ENCODE measurements around the gene SLC38A7.
"Not testable (repeated sequence)": the region's sequence is repeated elsewhere in the genome, so short reads cannot be mapped to it uniquely, and the experiment has no call there.

Gene SLC38A7

DNA sequence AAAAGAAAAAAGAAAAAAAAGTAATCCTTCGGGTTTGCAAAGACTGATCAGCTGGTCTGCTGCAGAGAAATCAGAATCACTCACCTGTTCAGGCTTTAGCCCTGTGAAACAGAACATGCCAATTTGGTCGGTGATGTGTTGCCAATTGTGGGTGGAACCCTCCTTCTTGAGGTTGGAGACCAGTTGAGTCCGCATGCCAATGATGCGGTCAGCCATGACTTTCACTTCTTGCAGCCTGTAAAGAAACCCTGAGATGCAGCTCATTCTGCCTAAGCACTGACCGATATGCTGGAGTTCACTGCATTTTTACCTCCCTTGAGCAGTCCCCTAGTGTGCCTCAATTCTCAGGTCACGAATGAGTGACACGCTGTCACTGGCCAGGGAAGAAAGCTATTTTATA lies 24.8 kb upstream of the SLC38A7 start:
- in situ Hi-C loops (cut with MboI; ENCODE audit: low sequenced_read_pairs, unreplicated experiment) = no loop called here
- DNase-seq (ENCODE audit: low spot score) = no peak
- TF ChIP-seq, protein P1, sequence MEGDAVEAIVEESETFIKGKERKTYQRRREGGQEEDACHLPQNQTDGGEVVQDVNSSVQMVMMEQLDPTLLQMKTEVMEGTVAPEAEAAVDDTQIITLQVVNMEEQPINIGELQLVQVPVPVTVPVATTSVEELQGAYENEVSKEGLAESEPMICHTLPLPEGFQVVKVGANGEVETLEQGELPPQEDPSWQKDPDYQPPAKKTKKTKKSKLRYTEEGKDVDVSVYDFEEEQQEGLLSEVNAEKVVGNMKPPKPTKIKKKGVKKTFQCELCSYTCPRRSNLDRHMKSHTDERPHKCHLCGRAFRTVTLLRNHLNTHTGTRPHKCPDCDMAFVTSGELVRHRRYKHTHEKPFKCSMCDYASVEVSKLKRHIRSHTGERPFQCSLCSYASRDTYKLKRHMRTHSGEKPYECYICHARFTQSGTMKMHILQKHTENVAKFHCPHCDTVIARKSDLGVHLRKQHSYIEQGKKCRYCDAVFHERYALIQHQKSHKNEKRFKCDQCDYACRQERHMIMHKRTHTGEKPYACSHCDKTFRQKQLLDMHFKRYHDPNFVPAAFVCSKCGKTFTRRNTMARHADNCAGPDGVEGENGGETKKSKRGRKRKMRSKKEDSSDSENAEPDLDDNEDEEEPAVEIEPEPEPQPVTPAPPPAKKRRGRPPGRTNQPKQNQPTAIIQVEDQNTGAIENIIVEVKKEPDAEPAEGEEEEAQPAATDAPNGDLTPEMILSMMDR (IDR thresholded peaks at IDR 0.05; ENCODE audit: borderline replicate concordance, control extremely low read depth, extremely low read depth, insufficient read depth, missing control alignments) = no peak

DNA sequence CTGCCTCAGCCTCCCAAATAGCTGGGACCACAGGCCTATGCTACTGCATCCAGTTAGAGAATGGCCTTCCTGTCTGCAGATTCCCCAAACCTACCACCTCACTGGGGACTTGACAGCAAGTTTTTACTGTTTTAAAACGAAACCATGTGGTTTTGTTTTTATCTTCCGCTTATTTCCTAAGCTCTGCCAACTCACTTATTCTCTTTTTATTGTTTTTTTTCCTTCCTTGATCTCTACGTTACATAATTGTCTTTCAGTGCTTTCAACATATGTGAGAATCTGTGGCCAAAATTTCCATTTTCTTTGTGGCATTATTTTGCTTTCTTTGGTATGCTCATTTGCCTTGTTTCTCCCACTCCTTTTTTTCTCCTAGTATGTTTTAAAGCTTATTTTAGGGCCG lies 14.6 kb upstream of the SLC38A7 start:
- TF ChIP-seq, protein P1 (IDR thresholded peaks at IDR 0.05; ENCODE audit: borderline replicate concordance, control extremely low read depth, extremely low read depth, insufficient read depth, missing control alignments) = no peak
- no peak for DNase-seq (ENCODE audit: low spot score)
- in situ Hi-C loops (cut with MboI; ENCODE audit: low sequenced_read_pairs, unreplicated experiment) = no loop called here

DNA sequence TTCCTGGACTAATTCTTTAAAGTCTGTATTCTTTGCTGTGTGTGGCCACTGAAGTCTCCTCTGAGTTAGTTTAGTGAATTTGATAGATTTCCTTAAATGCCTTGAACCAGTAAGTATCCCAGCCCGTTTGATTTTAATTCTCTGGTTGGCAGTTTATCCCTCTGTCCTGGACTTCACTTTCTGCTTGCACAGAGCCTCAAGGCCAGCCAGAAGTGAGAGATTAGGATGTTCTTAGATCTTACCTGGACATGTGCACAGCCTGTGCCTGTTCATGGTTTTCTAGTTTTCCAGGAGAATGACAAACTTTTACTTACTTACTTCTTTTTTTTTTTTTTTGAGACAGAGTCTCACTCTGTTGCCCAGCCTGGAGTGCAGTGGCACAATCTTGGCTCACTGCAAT lies 10.8 kb upstream of the SLC38A7 start:
- in situ Hi-C loops (cut with MboI; ENCODE audit: low sequenced_read_pairs, unreplicated experiment) = no loop called here
- no peak for DNase-seq (ENCODE audit: low spot score)
- TF ChIP-seq, protein P1 (IDR thresholded peaks at IDR 0.05; ENCODE audit: borderline replicate concordance, control extremely low read depth, extremely low read depth, insufficient read depth, missing control alignments) = no peak

DNA sequence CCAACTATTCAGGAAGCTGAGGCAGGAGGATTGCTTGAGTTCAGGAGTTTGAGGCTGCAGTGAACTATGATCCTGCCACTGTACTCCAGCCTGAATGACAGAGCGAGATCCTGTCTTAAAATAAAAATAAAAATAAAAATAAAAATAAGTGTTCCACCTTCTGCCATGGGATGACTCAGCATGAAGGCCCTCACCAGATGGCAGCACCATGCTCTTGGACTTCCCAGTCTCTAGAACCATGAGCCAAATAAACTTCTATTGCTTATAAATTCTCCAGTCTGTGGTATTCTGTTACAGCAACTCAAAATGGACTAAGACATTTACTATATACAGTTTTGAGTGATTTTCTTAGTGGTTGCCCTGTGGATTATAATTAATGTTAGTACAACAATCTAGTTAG lies 7.9 kb upstream of the SLC38A7 start:
- in situ Hi-C loops (cut with MboI; ENCODE audit: low sequenced_read_pairs, unreplicated experiment) = no loop called here
- DNase-seq (ENCODE audit: low spot score) = no peak
- TF ChIP-seq, protein P1 (IDR thresholded peaks at IDR 0.05; ENCODE audit: borderline replicate concordance, control extremely low read depth, extremely low read depth, insufficient read depth, missing control alignments) = no peak

DNA sequence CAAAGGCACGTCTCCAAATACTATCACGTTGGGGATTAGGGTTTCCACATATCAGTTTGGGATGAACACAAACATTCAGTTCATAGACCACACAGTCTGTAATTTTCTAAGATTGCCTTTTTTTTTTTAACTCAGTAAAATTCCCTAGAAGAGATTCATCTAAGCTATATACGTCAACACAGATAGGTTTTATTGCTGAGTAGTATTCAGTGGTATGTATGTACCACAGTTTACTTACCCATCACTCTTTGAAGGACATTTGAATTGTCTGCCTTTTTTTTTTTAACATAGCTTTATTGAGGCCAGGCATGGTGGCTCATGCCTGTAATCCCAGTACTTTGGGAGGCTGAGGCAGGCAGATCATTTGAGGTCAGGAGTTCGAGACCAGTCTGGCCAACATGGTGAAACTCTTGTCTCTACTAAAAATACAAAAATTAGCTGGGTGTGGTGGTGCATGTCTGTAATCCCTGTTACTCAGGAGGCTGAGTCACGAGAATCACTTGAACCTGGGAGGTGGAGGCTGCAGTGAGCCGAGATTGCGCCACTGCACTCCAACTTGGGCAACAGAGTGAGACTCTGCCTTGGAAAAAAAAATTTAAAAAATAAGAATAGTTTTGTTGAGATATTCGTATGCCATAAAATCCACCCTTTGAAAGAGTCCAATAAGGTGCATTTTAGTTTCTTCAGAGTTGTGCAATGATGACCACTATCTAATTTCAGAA lies 2.6 kb upstream of the SLC38A7 start:
- in situ Hi-C loops (cut with MboI; ENCODE audit: low sequenced_read_pairs, unreplicated experiment); DNase-seq (ENCODE audit: low spot score): not testable (repeated sequence)

DNA sequence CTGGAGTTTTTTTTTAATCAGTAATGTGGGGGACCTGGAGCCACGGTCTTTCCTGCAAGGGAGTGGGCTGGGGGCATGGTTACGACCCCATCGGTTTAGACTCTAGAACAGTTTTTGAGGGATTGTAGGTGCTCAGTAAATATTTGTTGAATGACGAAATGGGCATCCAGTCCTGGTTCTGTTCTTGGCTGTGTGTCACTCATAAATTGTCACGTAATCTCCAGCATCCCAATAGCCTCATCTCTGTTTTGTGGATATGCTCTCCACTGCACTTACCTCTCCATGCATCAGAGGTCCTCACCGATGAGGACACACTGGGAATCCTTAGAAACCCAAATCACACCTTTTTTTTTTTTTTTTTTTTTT lies 497 bp upstream of the SLC38A7 start:
- TF ChIP-seq, protein P1 (IDR thresholded peaks at IDR 0.05; ENCODE audit: borderline replicate concordance, control extremely low read depth, extremely low read depth, insufficient read depth, missing control alignments) = no peak
- in situ Hi-C loops (cut with MboI; ENCODE audit: low sequenced_read_pairs, unreplicated experiment) = no loop called here
- no peak for DNase-seq (ENCODE audit: low spot score)

DNA sequence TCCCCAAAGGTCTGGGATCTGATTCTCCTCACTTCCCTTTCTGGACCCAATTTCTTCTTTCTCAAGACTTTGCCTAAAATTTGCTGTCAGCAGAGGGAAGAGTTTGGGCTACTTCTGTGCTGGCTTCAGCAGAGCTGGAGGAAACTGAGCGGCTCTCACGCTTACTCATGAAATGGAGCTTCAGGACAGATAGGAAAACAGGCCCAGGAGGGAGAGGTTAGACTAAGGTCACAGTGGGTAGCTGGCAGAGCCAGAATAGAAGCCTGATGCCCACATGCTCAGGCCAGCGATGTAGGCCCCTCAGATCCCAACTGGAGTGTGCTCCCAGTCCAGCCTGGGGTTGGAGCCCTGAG lies 593 bp downstream of the SLC38A7 start:
- in situ Hi-C loops (cut with MboI; ENCODE audit: low sequenced_read_pairs, unreplicated experiment) = no loop called here
- TF ChIP-seq, protein P1 (IDR thresholded peaks at IDR 0.05; ENCODE audit: borderline replicate concordance, control extremely low read depth, extremely low read depth, insufficient read depth, missing control alignments) = no peak
- DNase-seq (ENCODE audit: low spot score) = no peak
